ELR (cell line): ENCODE results near the gene EPHA1.
A peak's percentile ranks its signal among the peaks of the same experiment; 100 is the strongest.

ENCODE experiments used
- DNase-seq: peaks from one replicate; pipeline ENCODE4 v3.0.0-alpha.2; 2015; ENCODE audit warnings: low read depth

EPHA1 gene

DNA sequence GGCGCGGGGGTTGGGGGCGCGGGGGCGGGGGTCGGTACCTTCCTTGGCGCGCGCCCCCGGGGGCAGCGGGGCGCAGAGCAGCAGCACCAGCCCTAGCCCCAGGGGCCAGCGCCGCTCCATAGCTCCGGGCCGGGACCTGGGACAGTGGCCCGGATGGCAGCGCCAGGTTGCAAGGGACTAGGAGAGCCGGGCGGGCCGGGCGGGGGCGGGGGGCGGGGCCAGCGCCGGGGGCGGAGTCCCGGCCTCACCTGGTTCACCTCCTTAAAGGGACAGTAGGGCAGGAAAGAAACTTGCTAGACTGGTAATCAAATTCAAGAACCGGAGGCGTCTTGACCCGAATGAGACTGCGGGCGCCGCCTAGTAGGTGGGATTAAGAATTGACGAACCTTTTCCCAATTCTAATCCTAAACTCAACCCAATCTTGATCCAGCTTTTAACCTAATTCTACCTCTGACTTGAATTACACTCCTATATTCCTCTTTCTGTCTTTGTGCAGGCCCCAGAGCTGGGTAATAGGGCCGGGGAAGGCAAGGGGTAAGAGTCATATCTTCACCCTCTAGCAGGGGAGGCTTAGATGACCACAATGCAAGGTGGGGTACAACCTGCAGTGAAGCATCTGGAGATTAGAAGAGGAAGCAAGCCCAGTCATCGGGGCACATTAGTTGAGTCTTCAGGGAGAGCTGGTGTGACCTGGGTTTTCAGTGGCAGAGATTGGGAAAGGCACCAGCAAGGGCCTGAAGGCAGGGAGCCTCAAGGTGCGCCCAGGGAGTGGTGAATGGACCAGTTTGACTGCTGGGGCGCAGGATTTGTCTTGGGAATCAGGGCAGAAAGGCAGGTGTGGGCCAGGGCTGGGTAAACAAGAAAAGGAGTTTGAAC lies at the start of gene EPHA1:
Gene EPHA1, minus strand, starts transcription at position 171 of the 876 bp plus-strand sequence. Its CDS starts 51 bp downstream, at position 120.
- no peak for DNase-seq

DNA sequence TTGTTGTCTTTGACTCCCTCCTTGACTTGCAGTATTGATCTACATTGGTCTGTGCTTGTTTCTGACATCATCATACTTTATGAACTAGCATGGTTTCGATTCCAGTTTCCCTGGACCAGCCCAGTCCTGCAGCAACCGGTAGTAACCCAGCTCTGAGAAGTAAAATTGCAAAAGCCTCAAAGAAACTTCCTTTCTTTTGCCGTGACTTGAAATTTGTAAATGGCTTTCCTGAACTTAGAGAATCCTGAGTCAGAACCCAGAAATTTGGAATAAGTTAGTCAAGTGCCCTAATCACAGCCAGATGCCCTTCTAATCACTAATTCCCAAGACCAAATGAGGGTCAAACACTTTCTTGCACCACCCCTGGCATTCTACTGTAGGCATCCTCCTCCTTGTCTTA lies 49.6 kb upstream of the EPHA1 start:
- peak; percentile 53 for DNase-seq

DNA sequence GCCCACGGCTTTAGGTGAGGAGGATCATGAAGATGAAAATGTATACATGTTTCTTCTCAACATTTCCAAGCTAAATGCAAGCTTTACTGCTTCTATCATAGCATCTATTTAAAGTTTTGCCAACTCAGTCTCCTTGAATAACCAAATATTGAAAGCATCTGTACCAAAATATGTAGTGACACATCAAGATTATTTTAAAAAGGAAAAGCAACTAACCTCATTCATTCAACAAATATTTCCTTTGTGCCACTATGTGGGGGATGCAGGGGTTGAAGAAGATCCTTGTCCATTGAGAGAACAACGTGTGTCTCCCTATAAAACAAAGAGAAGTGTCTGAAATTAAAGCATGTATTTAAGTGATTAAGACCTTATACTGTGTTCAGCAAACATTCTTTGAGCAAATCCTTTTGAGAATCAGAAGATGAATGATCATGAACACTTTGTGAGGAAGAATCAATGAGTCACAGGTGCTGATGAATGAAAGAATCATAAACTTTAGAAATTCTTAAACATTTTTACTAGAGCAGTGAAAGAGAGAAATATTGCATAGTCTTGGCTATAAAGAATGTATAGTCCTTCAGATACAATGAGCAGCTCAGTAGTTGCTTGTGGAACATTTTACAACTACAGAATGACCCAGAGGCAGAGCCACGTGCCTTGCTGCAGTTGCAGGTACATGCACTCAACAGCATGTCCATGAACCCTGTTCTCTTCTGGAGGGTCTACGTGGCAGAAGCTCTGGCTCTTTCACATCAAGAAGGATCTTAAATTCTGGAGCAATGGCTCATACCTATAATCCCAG lies 48.5 kb upstream of the EPHA1 start:
- DNase-seq: peak; percentile 53

DNA sequence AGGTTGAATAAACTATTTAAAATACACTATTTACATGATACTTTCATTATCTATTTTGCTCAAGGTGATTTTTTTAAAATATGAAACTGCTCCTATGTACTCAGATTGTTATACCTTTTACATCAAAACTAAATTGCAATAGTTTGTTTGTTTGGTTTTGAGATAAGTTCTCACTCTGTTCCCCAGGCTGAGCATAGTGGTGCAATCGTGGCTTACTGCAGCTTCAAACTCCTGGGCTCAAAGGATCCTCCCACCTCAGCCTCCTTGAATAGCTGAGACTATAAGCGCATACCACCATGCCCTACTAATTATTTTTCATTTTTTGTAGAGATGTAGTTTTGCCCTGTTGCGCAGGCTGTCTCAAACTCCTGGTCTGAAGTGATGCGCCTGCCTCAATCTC lies 47.3 kb upstream of the EPHA1 start:
- no peak for DNase-seq

DNA sequence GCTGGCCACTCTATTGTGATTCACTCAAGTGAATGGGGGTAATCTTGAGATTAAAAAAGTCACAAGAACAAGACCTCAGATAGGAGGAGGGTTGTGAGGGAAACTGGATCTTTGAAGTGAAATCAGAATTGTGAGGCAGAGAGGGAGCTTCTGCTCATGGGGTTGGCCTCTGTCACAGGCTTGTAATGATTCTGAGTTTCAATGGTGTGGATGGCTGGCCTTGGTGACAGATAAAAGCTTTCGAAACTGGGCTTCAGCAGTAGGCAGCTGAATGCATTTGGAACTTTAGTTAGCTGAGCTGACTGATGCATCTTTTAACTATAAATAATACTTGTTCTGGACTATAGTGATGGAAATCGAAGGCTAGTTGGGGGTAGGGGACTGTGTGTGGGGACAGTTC lies 46.8 kb upstream of the EPHA1 start:
- no peak for DNase-seq

DNA sequence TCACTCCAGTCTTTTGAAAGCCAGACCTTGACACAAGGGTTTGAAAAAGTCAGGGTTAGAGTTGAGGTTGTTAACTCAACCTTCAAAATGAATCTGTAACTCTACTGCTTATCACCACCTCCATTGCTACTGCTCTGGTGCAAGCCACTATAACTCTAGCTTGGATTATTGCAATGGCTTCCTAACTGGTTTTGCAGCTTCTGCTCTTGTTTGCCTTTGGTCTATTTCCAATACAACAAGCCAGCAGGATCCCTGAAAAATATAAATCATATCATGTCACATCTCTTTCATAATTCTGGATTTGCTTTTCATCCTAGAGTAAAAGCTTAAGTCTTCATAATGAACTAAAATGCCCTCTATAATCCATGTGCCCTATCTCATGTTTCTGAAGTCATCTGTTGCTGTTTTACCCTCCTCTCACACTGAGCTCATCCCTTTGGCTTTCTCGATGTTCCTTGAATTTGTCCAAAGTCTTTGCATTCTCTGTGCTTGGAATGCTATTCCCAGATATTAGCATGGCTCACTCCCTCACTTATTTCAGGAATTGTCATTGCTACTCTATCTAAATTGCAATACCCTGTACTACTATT lies 45.5 kb upstream of the EPHA1 start:
- DNase-seq: no peak

DNA sequence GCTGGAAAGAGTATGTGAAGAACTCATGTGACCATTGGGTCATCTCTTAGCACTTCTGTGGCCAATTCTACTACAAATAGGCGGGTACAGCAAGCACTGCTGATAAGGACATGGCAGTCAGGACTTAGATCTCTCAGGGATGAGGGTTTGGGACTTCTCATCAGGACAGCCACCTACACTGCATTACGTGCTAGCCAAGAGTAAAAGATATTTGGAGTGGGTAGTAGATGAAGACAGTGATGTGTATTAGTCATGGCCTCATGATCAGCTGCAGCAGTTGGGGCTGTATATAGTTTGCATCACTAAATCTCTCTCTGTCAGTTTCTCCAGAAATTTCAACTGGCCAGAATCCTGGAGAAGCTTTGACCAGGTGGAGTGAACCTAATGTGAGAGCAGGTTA lies 43.8 kb upstream of the EPHA1 start:
- no peak for DNase-seq

DNA sequence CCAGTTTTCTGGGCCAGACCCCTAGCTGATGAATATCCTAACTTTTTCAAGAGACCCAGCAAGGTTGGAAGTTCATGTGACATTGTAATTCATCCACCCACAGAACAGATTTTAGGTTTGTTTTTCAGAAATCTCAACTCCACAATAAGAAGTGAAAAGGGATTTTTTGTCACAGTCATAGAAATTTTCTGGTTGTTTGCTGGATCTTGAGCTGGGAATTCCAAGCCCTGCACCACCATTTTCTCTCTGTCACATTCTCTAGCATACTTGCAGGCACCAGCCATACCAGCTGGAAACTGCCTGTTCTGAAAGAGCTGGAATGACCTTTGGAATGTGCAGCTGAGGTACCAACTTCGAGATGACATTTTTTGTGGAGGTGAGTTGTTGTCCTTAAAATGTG lies 43.1 kb upstream of the EPHA1 start:
- no peak for DNase-seq

DNA sequence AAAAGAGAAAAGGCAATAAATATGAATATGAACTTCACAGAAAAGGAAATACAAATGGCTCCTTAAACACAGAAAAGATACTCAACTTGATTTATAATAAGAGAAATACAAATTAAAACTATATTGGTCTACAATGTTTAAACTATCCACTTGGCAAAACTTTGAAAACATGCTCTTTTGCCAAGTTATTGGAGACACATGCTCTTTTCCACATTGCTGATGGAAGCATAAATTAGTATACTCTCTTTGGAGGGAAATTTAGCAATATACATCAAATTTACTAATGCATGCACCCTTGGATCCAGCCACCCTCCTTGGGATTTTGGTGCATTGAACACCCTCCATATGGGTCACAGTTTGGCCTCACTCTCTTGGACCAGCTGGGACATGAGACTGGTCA lies 42.5 kb upstream of the EPHA1 start:
- no peak for DNase-seq

DNA sequence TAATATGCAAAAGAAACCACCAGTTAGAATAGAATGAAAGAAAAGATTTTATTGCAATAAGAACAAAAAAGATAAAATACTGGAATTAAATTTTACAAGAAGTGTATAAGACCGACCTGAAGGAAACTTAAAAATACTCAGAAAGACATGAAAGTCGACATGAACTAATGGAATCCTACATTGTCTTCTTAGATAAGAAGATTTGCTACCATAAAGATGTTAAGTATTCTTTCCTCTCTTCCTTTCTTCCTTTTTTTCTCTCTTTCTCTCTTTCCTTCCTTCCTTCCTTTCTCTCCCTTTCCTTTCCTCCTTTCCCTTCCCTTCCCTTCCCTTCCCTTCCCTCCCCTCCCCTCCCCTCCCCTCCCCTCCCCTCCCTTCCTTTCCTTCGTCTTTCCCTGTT lies 41.1 kb upstream of the EPHA1 start:
- no peak for DNase-seq

DNA sequence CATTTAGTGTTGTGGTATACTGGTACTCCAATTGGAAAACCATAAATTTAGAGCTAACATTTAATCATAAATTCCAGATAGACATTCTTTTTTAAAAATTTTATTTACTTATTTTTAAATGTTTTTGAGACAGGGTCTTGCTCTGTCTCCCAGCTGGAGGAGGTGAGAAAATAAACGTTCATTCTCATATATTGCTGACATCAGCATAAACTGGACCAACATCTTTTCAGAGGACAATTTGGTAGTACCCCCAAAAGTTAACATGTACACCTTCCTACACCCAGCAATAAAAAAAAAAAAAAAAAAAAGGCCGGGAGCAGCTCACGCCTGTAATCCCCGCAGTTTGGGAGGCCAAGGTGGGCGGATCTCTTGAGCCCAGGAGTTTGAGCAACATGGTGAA lies 39.8 kb upstream of the EPHA1 start:
- DNase-seq: no peak

DNA sequence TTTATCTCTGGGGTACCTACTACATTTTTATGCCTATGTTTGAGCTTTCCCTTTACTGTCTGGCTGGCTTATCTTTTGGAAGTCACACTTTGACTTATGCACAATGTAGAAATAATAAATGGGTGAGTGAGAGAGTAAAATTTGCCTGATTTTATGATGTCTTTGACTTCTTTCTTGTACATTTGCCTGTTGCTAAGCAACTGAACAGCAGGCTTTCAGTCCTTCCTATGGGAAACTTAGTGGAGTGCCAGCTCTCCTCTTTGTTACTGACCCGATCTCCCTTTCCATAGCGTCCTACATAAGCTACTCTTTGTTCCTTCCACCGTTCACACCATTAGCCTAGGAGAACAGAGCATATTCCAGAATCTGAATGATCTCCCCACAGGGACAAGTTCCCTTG lies 38.8 kb upstream of the EPHA1 start:
- no peak for DNase-seq

DNA sequence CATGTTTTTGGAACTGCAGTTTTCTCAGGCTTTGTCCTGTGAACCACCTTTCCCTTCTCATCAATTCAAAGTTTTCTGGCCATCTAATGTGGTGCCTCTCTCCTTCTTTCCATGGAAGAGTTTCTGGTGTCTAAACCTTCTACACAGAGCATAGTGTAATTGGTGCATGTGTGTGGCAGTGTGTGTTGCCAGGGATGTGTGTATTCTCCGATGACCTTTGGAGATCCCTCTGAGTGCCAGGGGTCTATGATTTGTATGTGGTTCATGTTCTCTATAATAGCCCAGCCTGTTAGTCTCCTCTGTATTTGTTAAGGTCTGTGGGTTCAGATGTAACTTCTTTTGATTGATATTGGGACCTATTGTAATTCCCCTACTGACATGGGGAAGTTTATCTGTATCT lies 36.1 kb upstream of the EPHA1 start:
- DNase-seq: no peak

DNA sequence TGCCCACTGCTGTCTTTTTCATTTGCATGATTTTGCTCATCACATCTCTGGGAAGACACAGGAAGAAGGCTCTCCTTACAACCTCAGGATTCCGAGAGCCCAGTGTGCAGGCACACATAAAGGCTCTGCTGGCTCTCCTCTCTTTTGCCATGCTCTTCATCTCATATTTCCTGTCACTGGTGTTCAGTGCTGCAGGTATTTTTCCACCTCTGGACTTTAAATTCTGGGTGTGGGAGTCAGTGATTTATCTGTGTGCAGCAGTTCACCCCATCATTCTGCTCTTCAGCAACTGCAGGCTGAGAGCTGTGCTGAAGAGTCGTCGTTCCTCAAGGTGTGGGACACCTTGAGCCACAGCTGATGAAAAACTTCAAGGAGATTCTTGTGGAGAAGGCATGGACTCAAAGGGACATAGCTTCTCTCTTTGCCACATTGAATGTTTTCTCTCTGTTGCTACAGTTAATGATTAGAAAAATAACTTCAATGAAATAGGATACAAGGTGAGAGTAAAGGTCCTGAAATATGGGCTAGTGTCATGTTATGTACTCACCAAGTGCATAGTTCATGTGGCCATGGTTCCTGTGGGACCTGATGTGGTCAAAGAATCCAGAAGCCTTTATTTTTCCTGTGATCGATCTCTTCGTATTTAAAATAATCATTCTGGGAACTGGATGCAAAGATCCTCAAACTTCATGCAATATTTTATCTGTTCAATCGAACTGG lies 35.6 kb upstream of the EPHA1 start:
- no peak for DNase-seq

DNA sequence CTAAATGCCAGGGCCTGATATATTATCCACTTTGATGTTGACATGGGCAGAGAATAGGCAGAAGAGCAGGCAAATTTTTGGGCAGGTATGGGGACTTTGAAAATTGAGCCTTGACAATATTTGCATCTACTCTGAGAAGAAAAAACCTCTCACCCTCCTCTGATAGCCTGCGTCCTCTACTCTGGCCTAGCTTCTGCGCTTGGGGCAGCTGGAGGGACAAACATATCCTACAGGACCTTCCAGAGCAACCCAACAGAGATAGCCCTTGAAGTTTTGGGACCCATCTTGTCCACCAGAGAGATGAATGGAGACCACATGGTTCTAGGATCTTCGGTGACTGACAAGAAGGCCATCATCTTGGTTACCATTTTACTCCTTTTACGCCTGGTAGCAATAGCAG lies 34.5 kb upstream of the EPHA1 start, which contains the start of gene TAS2R60:
Gene TAS2R60, plus strand, starts transcription at position 301 of the 400 bp plus-strand sequence. Its CDS starts 0 bp downstream, at position 301.
- no peak for DNase-seq

DNA sequence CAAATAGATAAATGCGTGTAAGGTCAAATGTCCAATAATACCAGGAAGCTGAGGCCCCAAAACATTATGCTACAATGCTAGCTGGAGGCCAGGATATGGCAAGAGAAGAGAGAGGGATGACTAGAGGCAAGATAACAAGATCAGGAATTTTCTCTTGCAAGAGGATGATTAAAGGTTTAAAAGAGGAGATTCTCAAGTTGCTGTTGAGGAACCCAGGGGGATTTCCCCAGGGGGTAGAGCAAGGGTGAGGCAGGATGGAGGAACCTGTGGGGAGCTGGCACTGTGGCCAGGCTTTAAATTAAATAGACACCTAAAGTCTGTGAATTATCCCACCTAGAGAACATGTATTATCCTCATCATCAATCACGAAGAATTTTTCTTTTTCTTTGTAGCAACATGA lies 31.2 kb upstream of the EPHA1 start:
- DNase-seq: no peak

DNA sequence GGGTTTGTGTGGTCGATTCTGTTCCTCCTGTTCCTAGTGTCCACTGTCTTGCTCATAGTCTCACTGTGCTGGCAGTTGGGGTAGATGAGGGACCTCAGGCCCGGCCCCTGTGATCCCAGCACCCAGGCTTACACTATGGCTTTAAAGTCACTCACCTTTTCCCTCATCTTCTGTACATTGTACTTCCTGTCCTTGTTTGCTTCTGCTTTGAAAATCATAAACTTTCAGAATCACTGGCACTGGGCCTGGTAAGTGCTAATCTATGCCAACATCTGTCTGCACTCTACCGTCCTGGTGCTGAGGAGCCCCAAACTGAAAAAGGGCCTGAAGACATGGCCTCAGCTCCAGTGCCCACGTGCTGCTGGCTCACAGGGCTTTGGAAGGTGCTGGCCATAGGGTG lies 28.9 kb upstream of the EPHA1 start:
- no peak for DNase-seq

DNA sequence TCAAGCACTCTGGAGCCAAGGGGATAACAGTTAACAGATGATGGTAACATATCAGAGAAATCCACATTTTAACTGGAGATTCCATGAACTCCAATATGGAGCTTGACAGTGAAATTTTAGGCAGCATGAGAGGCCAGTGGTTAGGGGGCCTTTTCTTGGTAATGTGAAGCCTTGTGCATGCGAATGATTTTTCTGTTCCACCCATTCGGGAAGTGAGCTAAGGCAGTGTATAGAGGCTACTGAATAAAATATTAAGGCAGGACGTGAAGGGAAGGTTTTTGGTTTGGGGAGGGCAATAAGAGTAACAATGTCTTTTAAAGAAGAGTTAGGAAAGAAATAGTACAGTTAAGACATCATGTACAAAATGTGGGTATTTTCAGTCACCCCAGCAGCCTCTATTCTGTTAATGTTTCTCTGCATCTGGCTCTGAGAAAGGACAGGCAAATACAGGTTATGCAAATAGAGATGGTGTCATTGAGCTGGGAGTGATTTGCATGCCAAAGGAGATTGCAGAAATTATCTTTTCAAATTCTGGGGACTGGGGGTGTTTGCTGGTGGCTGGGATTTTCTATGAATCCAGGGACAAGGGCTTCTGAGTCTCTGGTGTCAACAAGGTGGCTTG lies 27.8 kb upstream of the EPHA1 start:
- DNase-seq: no peak

DNA sequence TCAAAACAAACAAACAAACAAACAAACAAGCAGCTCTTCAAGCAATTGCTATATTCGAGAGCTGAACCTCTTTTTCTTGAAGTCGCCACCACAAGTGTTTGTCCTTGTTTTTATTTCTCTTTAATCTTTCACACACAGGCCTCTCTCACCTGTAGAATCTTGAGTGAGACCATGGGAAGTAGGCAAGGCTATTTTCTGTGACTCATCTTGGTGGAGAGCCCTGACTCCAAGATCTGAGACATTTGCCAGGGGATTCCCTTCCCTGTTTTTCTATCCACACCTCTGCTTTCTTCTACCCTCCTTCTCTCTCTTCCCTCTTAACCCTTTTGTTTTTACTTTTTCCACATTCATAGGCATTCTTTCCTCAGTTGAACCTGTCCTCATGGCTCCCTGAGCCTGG lies 26.6 kb upstream of the EPHA1 start:
- no peak for DNase-seq

DNA sequence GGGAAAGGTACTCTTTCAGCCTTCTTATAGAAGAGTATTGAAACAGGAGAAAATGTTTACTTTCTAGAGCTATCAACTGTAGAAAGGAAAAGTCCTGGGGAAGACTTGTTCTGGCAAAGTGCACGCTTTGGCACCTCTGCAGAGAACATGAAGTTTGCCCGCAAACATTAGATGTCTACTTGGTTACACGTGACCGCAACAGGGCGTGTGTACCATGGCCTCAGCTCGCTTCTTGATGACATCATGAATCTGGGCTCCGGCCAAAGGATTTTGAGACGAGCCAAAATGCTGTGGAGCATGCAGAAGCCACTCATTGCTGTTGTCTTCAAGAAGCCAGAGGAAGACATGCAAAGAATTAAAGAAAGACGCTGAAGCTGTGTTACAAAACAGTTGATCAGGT lies 26.0 kb upstream of the EPHA1 start:
- DNase-seq: no peak

DNA sequence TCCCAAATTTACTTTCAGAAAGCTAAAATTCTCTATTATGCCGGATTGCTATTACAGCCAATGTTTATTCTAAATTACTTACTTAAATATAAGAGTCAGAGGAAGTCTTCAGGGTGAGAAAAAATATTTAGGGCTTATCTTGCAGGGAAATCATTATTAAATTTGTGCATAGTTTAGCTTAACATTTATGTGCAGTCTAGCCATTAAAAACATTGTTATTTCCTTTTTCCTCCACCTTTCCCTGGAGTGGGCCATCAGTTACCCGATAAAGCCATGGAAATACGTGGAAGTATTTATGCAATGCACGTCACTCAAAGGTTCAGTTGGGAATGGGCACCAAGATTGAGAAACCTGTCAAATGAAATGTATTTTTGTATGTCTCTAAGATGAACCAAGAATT lies 25.1 kb upstream of the EPHA1 start:
- DNase-seq: no peak

DNA sequence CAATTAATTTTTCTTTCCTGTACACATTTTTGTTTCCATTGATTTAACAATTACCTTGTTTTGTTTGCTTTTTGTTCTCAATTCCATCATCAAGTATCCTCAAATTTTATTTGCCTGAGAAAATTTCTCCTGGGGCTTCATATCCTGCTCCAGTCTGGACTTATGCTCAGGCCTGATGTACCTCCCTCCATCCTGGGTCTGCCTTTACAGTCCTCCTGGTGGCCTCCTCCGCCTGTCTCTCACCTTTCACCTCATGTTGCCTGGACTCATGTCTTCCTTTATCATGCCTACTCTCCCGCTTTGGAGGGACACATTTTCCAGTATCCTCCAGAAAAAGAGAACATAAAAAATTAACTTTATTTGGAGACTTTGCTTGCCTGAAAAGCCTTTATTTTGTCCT lies 22.5 kb upstream of the EPHA1 start:
- DNase-seq: no peak
